Tibial artery (tissue), 4 donors: ENCODE results near the gene CPN2.

Experiments
- DNase-seq, 2 donors: peaks; one replicate each; pipeline ENCODE4 v3.0.0-alpha.2; 2019
- H3K27ac ChIP-seq, 2 donors: fragments of 200-600 bp; sonication (generic) in 1 of 2; 1 replicate in 1 of 2; 2 replicates in 1 of 2; pipeline ENCODE4 v1.5.1; 2018 to 2019; ENCODE audit warnings: mild to moderate bottlenecking in 1 of 2
- H3K27me3 ChIP-seq, 2 donors: fragments of 200-600 bp; sonication (generic) in 1 of 2; one replicate each; pipeline versions ENCODE4 v1.5.1 to v1.6.0; 2016 to 2019
- H3K36me3 ChIP-seq, 3 donors: fragments of 200-600 bp; sonication (generic) in 2 of 3; one replicate each; pipeline ENCODE4 v1.5.1; 2016 to 2019; ENCODE audit warnings: mild to moderate bottlenecking in 2 of 3
- H3K4me1 ChIP-seq, 4 donors: fragments of 200-600 bp; sonication (generic) in 2 of 4; 1 replicate in 3 of 4; 2 replicates in 1 of 4; pipeline ENCODE4 v1.5.1; 2016 to 2019
- H3K4me3 ChIP-seq, 2 donors: fragments of 200-600 bp; sonication (generic) in 1 of 2; 1 replicate in 1 of 2; 2 replicates in 1 of 2; pipeline ENCODE4 v1.5.1; 2018 to 2019; ENCODE audit warnings: mild to moderate bottlenecking in 2 of 2
- H3K9me3 ChIP-seq, 3 donors: fragments of 200-600 bp; sonication (generic) in 1 of 3; one replicate each; pipeline ENCODE4 v1.5.1; 2016 to 2019
- CTCF ChIP-seq, 2 experiments: fragments of 200-600 bp in 1 of 2; fragments of 450-650 bp in 1 of 2; IDR thresholded peaks; one replicate each; pipeline ENCODE4 v1.5.1; 2017 to 2019; ENCODE audit warnings: antibody characterized with exemption in 2 of 2, mild to moderate bottlenecking in 1 of 2, moderate library complexity in 1 of 2
- intact Hi-C: fragments of 100-400 bp; cut with DNase I; formaldehyde crosslinking; loops from one replicate; pipeline ENCODE4 v1.15.0; 2023; ENCODE audit warnings: low total_unique reads

Gene CPN2

GRCh38 chr3:194321693-194322640 lies 29.2 kb downstream of the CPN2 start:
- Histone ChIP-seq H3K27me3 (peaks cover 0 to 87% of the 10 kb centered on the region in 2 donors), H3K36me3 (no peaks in the 10 kb centered on the region), H3K27ac (no peak overlapping the region), H3K4me3 (no peak overlapping the region), H3K4me1 (peaks cover 0 to 8% (median 7%) of the 10 kb centered on the region in 4 donors), H3K9me3 (peaks cover 0 to 14% (median 12%) of the 10 kb centered on the region in 3 donors)
- intact Hi-C loops = no loop called here
- no peak for TF ChIP-seq CTCF (IDR thresholded peaks at IDR 0.05)
- DNase-seq = no peak

GRCh38 chr3:194320744-194321243 lies 30.3 kb downstream of the CPN2 start:
- peaks cover 0 to 14% (median 12%) of the 10 kb centered on the region in 3 donors for H3K9me3 ChIP-seq
- no peak overlapping the region for H3K27ac ChIP-seq
- TF ChIP-seq CTCF (IDR thresholded peaks at IDR 0.05) = no peak
- no peak for DNase-seq
- H3K36me3 ChIP-seq = no peaks in the 10 kb centered on the region
- H3K27me3 ChIP-seq = peaks cover 0 to 87% of the 10 kb centered on the region in 2 donors
- peaks cover 0 to 13% (median 12%) of the 10 kb centered on the region in 4 donors for H3K4me1 ChIP-seq
- intact Hi-C loops = no loop called here
- H3K4me3 ChIP-seq = no peak overlapping the region

GRCh38 chr3:194320100-194320499 lies 31.0 kb downstream of the CPN2 start:
- peaks cover 0 to 14% (median 12%) of the 10 kb centered on the region in 3 donors for H3K9me3 ChIP-seq
- no peak overlapping the region for H3K4me3 ChIP-seq
- no peaks in the 10 kb centered on the region for H3K36me3 ChIP-seq
- H3K27ac ChIP-seq = no peak overlapping the region
- TF ChIP-seq CTCF (IDR thresholded peaks at IDR 0.05) = no peak
- no peak for DNase-seq
- peaks cover 0 to 20% (median 18%) of the 10 kb centered on the region in 4 donors for H3K4me1 ChIP-seq
- H3K27me3 ChIP-seq = peaks cover 0 to 86% of the 10 kb centered on the region in 2 donors
- intact Hi-C loops = no loop called here

DNA sequence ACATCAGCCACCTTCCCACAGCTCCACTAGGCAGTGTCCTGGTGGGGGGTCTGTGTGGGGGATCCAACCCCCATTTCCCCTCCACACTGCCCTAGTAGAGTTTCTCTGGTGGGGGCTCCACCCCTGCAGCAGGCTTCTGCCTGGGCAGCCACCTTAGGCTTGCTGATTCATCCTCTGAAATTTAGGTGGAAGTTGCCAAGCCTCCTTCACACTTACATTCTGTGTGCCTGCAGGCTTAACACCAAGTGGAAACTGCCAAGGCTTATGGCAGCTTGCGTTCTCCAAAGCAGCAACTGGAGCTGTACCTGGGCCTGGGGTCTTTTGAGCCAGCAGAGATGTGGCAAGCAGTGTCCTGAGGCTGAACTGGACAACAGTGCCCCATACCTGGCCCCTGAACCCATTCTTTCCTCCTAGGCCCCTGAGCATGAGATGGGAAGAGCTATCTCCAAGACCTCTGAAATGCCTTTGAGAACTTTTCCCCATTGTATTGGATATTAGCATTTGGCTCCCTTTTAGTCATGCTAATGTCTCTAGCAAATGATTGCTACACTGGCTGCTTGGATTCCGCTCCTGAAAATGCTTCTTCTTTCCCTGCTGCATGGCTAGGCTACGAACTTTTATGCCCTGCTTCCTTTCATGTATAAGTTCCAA lies 32.5 kb downstream of the CPN2 start:
- Histone ChIP-seq H3K27ac (no peak overlapping the region), H3K4me3 (no peak overlapping the region), H3K9me3 (peaks cover 0 to 14% (median 12%) of the 10 kb centered on the region in 3 donors), H3K4me1 (peaks cover 0 to 21% (median 18%) of the 10 kb centered on the region in 4 donors), H3K36me3 (no peaks in the 10 kb centered on the region), H3K27me3 (peaks cover 0 to 92% of the 10 kb centered on the region in 2 donors)
- no peak for DNase-seq
- intact Hi-C loops = loop anchor here (5.0 to 10.0 kb wide), 3 partner anchors 174 to 654 kb away; no protein-coding TSS in a partner anchor
- TF ChIP-seq CTCF (IDR thresholded peaks at IDR 0.05) = no peak

DNA sequence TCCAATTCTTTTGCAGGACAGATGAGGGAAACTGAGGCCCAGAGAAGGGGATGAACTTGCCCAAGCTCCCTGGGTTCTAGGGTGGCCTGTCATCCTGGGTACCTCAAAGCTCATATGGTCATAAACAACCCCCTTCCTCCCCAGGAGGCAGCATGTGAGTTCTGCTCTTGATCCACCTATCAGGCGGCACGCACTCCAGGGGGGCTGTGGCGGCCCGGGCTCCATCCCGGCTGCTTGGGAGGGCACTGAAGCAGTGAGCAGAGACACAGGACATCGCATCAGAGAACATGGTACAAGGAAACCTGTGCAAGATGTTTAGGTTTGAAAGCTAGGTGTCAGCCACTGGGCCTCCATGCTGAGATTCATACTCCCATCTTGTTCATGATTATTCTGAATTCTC lies 34.2 kb downstream of the CPN2 start:
- TF ChIP-seq CTCF (IDR thresholded peaks at IDR 0.05) = no peak
- Histone ChIP-seq H3K27me3 (peaks cover 0 to 84% of the 10 kb centered on the region in 2 donors), H3K9me3 (peaks cover 0 to 14% (median 12%) of the 10 kb centered on the region in 3 donors), H3K4me3 (no peak overlapping the region), H3K36me3 (no peaks in the 10 kb centered on the region), H3K27ac (no peak overlapping the region), H3K4me1 (peaks cover 0 to 35% (median 25%) of the 10 kb centered on the region in 4 donors)
- intact Hi-C loops = loop anchor here (5.0 to 10.0 kb wide), 3 partner anchors 172 to 652 kb away; no protein-coding TSS in a partner anchor
- DNase-seq = no peak
